Measurements from ENCODE around the gene TTLL13. TPM values are rescaled to one million over a fixed set of nuclear protein-coding genes. Genes with fewer than 3 reads are reported as not detected.
A peak's percentile ranks its signal among the peaks of the same experiment; 100 is the strongest.
"Not testable (repeated sequence)": the region's sequence is repeated elsewhere in the genome, so short reads cannot be mapped to it uniquely, and the experiment has no call there.

Gene TTLL13
- total RNA-seq, 1 experiment from 2014 or later: 0.43 TPM

- Mint-ChIP-seq H3K9me3 (ENCODE audit: unreplicated experiment) (no peaks in the 10 kb centered on the region), H3K36me3 (ENCODE audit: insufficient read depth, unreplicated experiment) (peaks cover 57% of the 10 kb centered on the region), H3K27me3 (ENCODE audit: insufficient read depth, unreplicated experiment) (no peaks in the 10 kb centered on the region), H3K27ac (ENCODE audit: unreplicated experiment) (no peak overlapping the region), H3K4me1 (ENCODE audit: low read depth, unreplicated experiment) (peaks cover 23% of the 10 kb centered on the region), H3K4me3 (ENCODE audit: unreplicated experiment) (no peak overlapping the region)
- Histone ChIP-seq H3K4me1 (peaks cover 11% of the 10 kb centered on the region; the same call in 1 of the 2 replicates), H3K9me3 (no peaks in the 10 kb centered on the region), H3K4me3 (ENCODE audit: low read depth, low read length) (no peak overlapping the region), H3K36me3 (ENCODE audit: control insufficient read depth, insufficient read depth, low read length) (peaks cover 1% of the 10 kb centered on the region), H3K27me3 (replicated peaks; ENCODE audit: control insufficient read depth, insufficient read depth, low read length) (no peaks in the 10 kb centered on the region)
- TF ChIP-seq CTCF (IDR thresholded peaks at IDR 0.05; ENCODE audit: insufficient read depth in 1 of 2, low read depth in 1 of 2, low read length in 1 of 2, severe bottlenecking in 1 of 2, unreplicated experiment in 1 of 2): no peak
- no TSS peak for BruUV-seq (replicated peaks)
- POLR2A ChIA-PET: interaction anchor here (0.6 kb wide), 1 partner anchor 37 kb away, joined by 3 read pairs; the partner anchor contains the start of gene GDPGP1
- intact Hi-C loops (cut with micrococcal nuclease; ENCODE audit: unreplicated experiment): no loop called here
- CTCF ChIA-PET: interaction anchor here (1.9 kb wide), 1 partner anchor 23 kb away, joined by 4 read pairs; no protein-coding TSS in a partner anchor
- DNase-seq: no peak
Observed at GRCh38 chr15:90270502-90271150, 21.3 kb downstream of the TTLL13 start.

- Histone ChIP-seq H3K9me3 (no peaks in the 10 kb centered on the region), H3K36me3 (ENCODE audit: control insufficient read depth, insufficient read depth, low read length) (peaks cover 1% of the 10 kb centered on the region), H3K4me3 (ENCODE audit: low read depth, low read length) (no peak overlapping the region), H3K4me1 (peaks cover 10% of the 10 kb centered on the region; the same call in 1 of the 2 replicates), H3K27me3 (replicated peaks; ENCODE audit: control insufficient read depth, insufficient read depth, low read length) (no peaks in the 10 kb centered on the region)
- Mint-ChIP-seq H3K27ac (ENCODE audit: unreplicated experiment) (no peak overlapping the region), H3K9me3 (ENCODE audit: unreplicated experiment) (no peaks in the 10 kb centered on the region), H3K36me3 (ENCODE audit: insufficient read depth, unreplicated experiment) (peaks cover 52% of the 10 kb centered on the region), H3K4me1 (ENCODE audit: low read depth, unreplicated experiment) (peaks cover 23% of the 10 kb centered on the region), H3K27me3 (ENCODE audit: insufficient read depth, unreplicated experiment) (no peaks in the 10 kb centered on the region), H3K4me3 (ENCODE audit: unreplicated experiment) (no peak overlapping the region)
- ChIA-PET CTCF (interaction anchor here (1.9 kb wide), 1 partner anchor 22 kb away, joined by 4 read pairs; no protein-coding TSS in a partner anchor), POLR2A (no interaction called here)
- TF ChIP-seq CTCF (IDR thresholded peaks at IDR 0.05; ENCODE audit: insufficient read depth in 1 of 2, low read depth in 1 of 2, low read length in 1 of 2, severe bottlenecking in 1 of 2, unreplicated experiment in 1 of 2): no peak
- intact Hi-C loops (cut with micrococcal nuclease; ENCODE audit: unreplicated experiment): no loop called here
- no peak for DNase-seq
- TSS peak; percentile 7 for BruUV-seq (replicated peaks)
Observed at GRCh38 chr15:90271459-90272166, 22.3 kb downstream of the TTLL13 start.

- H3K27me3 ChIP-seq (replicated peaks; ENCODE audit: control insufficient read depth, insufficient read depth, low read length); intact Hi-C loops (cut with micrococcal nuclease; ENCODE audit: unreplicated experiment); DNase-seq; BruUV-seq (replicated peaks); POLR2A ChIA-PET; H3K36me3 ChIP-seq (ENCODE audit: control insufficient read depth, insufficient read depth, low read length); H3K27ac Mint-ChIP-seq (ENCODE audit: unreplicated experiment); H3K4me1 Mint-ChIP-seq (ENCODE audit: low read depth, unreplicated experiment); H3K4me3 ChIP-seq (ENCODE audit: low read depth, low read length); H3K9me3 ChIP-seq; H3K4me3 Mint-ChIP-seq (ENCODE audit: unreplicated experiment); CTCF ChIA-PET; H3K27me3 Mint-ChIP-seq (ENCODE audit: insufficient read depth, unreplicated experiment); H3K9me3 Mint-ChIP-seq (ENCODE audit: unreplicated experiment): not testable (repeated sequence)
- peaks cover 16% of the 10 kb centered on the region for H3K36me3 Mint-ChIP-seq (ENCODE audit: insufficient read depth, unreplicated experiment)
- H3K4me1 ChIP-seq: 0 out of 2 replicates have a peak, but pooled peaks cover 15% of the 10 kb centered on the region
Observed at GRCh38 chr15:90278467-90278866, 29.1 kb downstream of the TTLL13 start.

- DNase-seq; H3K27ac Mint-ChIP-seq (ENCODE audit: unreplicated experiment); H3K4me3 Mint-ChIP-seq (ENCODE audit: unreplicated experiment); H3K9me3 ChIP-seq; BruUV-seq (replicated peaks); POLR2A ChIA-PET; H3K4me3 ChIP-seq (ENCODE audit: low read depth, low read length); H3K27me3 ChIP-seq (replicated peaks; ENCODE audit: control insufficient read depth, insufficient read depth, low read length); H3K9me3 Mint-ChIP-seq (ENCODE audit: unreplicated experiment); H3K36me3 ChIP-seq (ENCODE audit: control insufficient read depth, insufficient read depth, low read length); H3K4me1 Mint-ChIP-seq (ENCODE audit: low read depth, unreplicated experiment); H3K27me3 Mint-ChIP-seq (ENCODE audit: insufficient read depth, unreplicated experiment): not testable (repeated sequence)
- 0 out of 2 replicates have a peak, but pooled peaks cover 15% of the 10 kb centered on the region for H3K4me1 ChIP-seq
- peaks cover 11% of the 10 kb centered on the region for H3K36me3 Mint-ChIP-seq (ENCODE audit: insufficient read depth, unreplicated experiment)
- CTCF ChIA-PET: interaction anchor here (1.0 kb wide), 1 partner anchor 11 kb away, joined by 4 read pairs; no protein-coding TSS in a partner anchor
- intact Hi-C loops (cut with micrococcal nuclease; ENCODE audit: unreplicated experiment): loop anchor here (5.0 kb wide), 1 partner anchor 48 kb away; the partner anchor contains the start of genes CIB1 and GDPGP1
Observed at GRCh38 chr15:90280743-90281142, 31.4 kb downstream of the TTLL13 start.

GRCh38 chr15:90281637-90282036 is 32.3 kb downstream of the TTLL13 start:
- H3K36me3 ChIP-seq (ENCODE audit: control insufficient read depth, insufficient read depth, low read length); POLR2A ChIA-PET; H3K36me3 Mint-ChIP-seq (ENCODE audit: insufficient read depth, unreplicated experiment); H3K4me3 ChIP-seq (ENCODE audit: low read depth, low read length); H3K27me3 ChIP-seq (replicated peaks; ENCODE audit: control insufficient read depth, insufficient read depth, low read length); DNase-seq; BruUV-seq (replicated peaks); H3K4me3 Mint-ChIP-seq (ENCODE audit: unreplicated experiment); H3K27ac Mint-ChIP-seq (ENCODE audit: unreplicated experiment); H3K4me1 Mint-ChIP-seq (ENCODE audit: low read depth, unreplicated experiment); H3K9me3 Mint-ChIP-seq (ENCODE audit: unreplicated experiment); H3K27me3 Mint-ChIP-seq (ENCODE audit: insufficient read depth, unreplicated experiment); H3K9me3 ChIP-seq: not testable (repeated sequence)
- CTCF ChIA-PET: interaction anchor here (0.7 to 1.3 kb wide), 2 partner anchors 12 to 61 kb away, joined by 3 to 4 read pairs; no protein-coding TSS in a partner anchor
- intact Hi-C loops (cut with micrococcal nuclease; ENCODE audit: unreplicated experiment): loop anchor here (5.0 kb wide), 1 partner anchor 49 kb away; the partner anchor contains the start of genes CIB1 and GDPGP1
- H3K4me1 ChIP-seq: 0 out of 2 replicates have a peak, but pooled peaks cover 15% of the 10 kb centered on the region

All from Caco-2 (cell line).